DMS 273 (cell line): ENCODE results near the gene PFN2.
"Not testable (repeated sequence)": the region's sequence is repeated elsewhere in the genome, so short reads cannot be mapped to it uniquely, and the experiment has no call there.

ENCODE experiments used
- DNase-seq: peaks from one replicate; lab custom pipeline; 2025; ENCODE audit not compliant: unreplicated experiment; lab: John Stamatoyannopoulos, UW

PFN2 gene

DNA sequence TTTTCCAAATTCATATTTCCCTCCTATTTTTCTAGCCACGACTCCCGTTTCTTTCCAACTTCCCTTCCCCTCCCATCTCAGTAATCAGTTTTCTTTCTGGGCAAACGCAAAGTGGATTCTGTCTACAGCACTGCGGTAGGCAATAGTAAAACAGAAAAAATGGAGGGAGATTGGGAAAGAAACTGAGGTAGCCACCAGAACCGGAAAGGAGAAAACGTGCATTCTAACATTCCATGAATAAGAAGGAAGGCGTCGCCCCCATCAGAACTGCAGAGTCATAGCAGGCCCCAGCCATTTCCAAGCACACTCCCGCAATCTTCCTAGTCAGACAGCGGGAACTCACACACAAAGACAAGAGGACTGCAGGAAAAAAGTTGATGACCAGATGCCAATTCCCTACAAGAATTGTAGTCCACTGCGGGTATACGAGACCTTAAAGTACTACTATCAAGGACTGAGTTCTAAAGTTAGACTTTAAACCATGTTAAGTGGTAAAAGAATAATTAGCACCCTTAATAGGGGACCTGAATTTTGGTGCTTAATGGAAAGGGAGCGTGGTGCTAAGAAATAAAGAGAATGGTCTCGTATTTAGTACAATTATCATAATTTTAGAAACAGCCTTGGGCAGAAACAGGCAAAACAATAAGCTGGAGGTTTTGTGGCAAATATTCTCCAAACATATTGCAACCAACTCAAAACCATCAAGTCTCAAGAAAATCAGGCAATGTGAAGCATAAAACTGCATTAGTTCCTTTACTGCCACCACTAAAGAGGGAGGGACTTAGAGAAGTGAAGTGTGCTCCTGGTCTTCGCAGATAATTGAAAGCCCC is 1.4 kb downstream of the PFN2 start:
- DNase-seq: peak; percentile 93

- peak; percentile 57 for DNase-seq
Measured at GRCh38 chr3:149968216-149968615, 2.5 kb downstream of the PFN2 start.

GRCh38 chr3:149967086-149967685 is 3.5 kb downstream of the PFN2 start:
- peak; percentile 86 for DNase-seq

DNA sequence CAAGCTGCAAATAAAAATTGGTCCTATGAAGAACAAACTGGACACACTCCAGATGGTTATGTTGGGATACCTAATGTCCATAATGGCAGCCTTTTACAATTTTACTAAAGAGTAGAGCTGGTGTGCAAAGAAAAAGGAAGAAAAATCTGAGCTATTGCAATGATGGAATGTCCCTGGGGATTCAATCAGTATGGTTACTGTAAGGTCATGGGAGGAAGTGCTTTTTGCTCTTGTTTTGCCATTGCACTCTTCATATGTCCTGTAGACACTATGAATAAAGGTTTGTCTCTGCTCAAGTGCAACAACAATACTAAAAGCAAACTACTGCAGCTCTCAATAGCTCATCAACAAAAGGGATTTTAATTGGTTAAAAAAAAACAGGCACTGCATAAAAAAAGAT is 5.4 kb downstream of the PFN2 start:
- no peak for DNase-seq

DNA sequence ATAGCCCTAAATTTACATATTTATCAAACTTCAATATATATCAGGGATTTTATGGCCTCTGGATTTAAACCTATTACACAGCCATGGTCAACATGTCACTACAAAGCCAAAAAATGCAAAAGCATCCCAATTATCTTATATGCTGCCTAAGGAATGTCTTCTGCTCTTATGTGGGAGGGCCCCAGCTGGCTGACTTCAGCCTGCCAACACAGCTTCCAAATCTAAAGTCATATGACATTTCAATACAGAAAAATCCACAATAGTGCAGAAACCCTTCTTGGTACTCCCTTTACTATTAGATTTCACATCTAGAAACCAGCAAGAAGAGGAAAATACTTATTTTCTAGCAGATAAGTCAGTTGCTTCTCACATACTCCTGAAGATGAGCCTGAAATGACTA is 6.4 kb downstream of the PFN2 start:
- no peak for DNase-seq

DNA sequence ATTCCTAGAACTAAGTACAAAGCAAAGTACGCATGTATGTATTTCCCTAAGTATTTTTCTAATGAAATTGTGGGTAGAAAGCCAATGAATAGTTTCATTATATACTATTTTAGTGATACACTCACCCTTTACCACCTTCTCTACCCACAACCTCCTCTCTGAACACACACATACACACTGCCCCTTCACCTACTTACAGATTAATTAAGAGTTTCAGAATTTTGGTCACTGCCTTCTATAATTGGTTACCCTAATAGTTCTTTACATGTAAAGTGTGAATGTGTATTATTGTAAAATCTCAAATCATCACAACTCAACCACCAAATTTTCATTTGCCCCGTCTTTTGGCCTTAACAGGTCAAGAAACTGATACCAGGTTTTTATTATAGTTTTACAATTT is 7.2 kb downstream of the PFN2 start:
- DNase-seq: no peak

GRCh38 chr3:149959443-149959842 is 11.3 kb downstream of the PFN2 start:
- DNase-seq: no peak

GRCh38 chr3:149958171-149958796 is 12.4 kb downstream of the PFN2 start:
- DNase-seq: no peak

DNA sequence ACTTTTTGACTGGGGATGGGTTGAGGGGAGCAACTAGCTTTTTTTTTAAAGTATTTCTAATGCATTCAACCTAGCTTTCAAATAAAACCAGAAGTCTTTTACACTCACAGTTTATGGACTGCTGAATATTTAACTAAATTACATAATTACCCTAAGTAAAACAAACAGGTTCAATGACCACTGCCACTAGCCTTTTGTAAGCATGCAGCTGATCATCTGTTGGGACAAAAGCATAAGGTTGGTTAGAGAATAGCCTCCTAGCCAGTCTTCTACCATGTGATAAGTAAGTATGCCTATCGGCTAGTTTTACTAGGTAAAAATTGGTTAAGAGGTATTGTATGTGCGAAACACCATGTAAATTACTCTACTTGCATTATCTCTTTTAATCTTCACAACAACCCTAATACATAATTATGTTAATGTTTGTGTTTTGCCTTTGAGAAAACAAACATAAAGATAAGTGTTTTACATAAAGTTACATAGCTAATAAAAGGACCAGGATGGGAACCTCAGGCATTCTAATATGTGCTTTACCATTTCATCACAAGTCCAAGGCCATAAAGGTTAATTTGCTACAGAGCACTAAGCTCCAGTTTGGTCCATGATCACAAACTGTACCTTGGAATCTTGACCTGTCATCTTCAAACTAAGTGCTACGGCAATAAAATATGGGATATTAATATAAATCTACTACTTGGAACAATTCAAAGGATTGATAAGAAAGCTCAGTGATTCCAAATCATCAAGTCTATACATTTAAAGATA is 13.2 kb downstream of the PFN2 start:
- DNase-seq: no peak

DNA sequence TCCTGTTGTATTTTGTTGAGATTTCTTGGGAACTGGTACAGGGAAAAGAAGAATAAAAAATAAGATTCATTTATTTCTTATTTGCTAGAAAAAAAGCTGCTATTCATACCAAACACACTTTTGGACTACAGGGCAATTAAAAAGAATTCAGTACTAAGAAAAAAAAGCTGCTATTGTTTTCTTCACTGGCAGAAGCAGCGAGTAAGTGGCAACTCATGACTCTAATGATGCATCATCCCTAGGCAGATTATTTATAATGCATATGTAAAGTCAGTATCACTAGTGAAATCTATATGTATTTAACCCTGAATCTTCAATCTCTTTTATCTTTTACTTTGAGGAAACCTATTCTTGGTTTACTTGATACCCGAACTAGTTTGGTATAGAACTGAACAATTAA is 15.2 kb downstream of the PFN2 start:
- no peak for DNase-seq

DNA sequence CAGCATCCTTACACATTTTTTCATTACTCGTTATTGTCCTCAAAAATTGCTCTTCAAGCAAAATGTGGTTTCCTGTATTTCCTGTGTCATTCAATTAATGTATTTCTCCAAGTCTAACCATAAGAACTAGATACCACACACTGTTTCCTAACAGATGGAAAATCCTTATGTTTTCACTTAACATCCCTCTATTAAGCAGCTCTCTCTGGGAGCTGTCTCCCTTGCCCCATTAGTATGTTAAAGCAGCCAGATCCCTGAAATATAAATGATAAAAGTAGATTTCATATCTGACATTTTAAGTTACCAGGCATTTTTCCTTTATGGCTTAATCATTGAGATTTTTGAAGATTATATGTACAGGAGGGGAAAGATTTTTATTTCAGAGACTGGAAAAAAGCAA is 15.9 kb downstream of the PFN2 start:
- peak; percentile 42 for DNase-seq

GRCh38 chr3:149949181-149949580 is 21.5 kb downstream of the PFN2 start:
- DNase-seq: no peak

DNA sequence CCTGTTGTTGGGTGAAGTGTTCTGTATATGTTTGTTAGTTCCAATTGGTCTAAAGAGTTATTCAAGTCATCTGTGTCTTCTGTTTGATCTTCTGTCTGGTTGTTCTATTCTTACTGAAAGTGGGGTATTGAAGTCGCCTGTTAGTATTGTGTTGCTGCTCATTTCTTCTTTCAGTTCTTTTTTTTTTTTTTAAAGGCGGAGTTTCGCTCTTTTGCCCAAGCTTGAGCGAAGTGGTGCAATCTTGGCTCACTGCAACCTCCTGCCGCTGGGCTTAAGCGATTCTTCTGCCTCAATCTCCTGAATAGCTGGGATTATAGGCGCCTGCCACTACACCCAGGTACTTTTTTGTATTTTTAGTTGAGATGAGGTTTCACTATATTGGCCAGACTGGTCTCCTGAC is 23.5 kb downstream of the PFN2 start:
- no peak for DNase-seq

DNA sequence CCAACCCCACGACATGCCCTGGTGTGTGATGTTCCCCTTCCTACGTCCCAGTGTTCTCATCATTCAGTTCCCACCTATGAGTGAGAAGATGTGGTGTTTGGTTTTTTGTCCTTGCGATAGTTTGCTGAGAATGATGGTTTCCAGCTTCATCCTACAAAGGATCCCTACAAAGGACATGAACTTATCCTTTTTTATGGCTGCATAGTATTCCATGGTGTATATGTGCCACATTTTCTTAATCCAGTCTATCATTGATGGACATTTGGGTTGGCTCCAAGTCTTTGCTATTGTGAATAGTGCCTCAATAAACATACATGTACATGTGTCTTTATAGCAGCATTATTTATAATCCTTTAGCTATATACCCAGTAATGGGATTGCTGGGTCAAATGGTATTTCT is 26.7 kb downstream of the PFN2 start:
- DNase-seq: not testable (repeated sequence)

DNA sequence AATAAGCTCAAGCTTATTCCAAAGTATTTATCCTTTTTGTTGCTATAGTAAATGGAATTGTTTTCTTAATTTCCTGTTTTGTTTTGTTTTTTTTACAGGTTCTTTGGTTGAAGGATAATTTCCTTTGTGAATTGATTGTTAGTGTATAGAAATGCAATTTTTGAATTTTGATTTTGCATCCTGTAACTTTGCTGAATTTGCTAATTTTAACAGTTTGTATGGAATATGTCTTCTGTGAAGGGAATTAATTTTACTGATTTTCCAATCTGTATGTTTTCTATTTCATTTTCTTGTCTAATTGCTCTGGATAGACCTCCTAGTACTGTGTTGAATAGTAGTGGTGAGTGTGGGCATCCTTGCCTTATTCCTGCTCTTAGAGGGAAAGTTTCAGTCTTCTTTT is 28.3 kb downstream of the PFN2 start:
- no peak for DNase-seq

GRCh38 chr3:149941946-149942345 is 28.7 kb downstream of the PFN2 start:
- DNase-seq: no peak

DNA sequence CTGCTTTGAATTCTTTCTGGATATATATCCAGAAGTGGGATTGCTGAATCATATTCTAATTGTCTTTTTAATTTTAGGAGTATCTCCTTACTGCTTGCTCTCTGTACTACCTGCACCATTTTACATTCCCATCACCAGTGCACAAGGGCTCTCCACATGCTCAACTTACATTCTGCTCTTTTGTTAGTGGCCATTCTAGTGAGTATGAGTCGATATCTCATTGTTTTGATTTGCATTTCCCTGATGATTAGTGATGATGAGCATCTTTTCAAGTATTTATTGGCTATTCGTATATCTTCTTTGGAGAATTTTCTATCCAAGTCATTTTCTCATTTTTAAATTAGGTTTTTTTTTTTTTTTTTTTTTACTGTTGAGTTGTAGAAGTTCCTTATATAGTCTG is 29.5 kb downstream of the PFN2 start:
- no peak for DNase-seq

- DNase-seq: not testable (repeated sequence)
Measured at GRCh38 chr3:149938392-149939055, 32.2 kb downstream of the PFN2 start.

DNA sequence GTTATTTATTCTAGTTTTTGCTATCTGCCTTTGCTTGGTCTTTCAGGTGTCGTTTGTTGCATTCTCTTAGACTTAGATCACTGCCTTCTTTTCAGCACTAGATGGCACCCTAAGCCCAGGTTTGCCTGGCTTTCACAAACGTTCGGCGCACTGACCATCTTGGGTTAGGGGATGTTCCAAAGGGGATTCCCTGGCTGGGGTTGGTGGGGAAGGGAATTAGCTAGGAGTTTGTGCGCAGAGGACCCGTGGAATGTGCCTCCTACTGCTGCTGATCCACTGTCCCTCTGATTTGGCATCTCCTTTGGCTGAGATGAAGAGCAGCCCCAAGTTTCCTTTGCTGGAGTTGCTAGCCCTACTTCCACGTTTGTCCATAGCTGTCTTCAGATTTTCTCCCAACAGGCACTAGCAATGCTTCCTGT is 33.9 kb downstream of the PFN2 start:
- DNase-seq: peak; percentile 77

GRCh38 chr3:149934524-149934923 is 36.2 kb downstream of the PFN2 start:
- no peak for DNase-seq

DNA sequence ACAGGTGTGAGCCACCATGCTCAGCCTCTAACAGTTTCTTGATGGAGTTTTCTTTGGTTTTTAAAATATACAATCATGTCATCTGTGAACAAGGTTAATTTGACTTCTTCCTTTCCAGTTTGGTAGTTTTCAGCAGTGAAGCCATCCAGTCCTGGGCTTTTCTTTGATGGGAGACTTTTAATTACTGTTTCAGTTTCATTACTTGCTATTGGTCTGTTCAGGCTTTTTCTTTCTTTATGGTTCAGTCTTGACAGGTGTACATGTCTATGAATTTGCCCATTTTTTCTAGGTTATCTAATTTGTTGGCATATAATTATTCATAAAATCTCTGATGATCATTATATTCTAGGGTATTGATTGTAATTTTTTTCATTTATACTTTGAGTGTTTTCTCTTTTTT is 36.8 kb downstream of the PFN2 start:
- no peak for DNase-seq
